Stimulated activated CD8-positive, alpha-beta memory T cell treated with anti-CD3 and anti-CD28 coated beads, Interleukin-12 subunit alpha, Interleukin-12 subunit beta, amount 100 ng/mL, for 24 hours (primary cell): Measurements from ENCODE around the gene TOM1L2.

ENCODE experiments used
- DNase-seq: peaks from one replicate; pipeline ENCODE4 v3.0.0-alpha.2; 2020; ENCODE audit errors: extremely low read depth

Gene TOM1L2

GRCh38 chr17:17899486-17899885 lies 72.7 kb downstream of the TOM1L2 start:
- DNase-seq = no peak

- no peak for DNase-seq
These were observed 73.5 kb downstream of the TOM1L2 start for GRCh38 chr17:17898673-17899072.

- no peak for DNase-seq
These were observed 74.8 kb downstream of the TOM1L2 start for GRCh38 chr17:17897442-17897841.

GRCh38 chr17:17896746-17897145 lies 75.5 kb downstream of the TOM1L2 start:
- no peak for DNase-seq

- DNase-seq = no peak
These were observed 78.2 kb downstream of the TOM1L2 start for GRCh38 chr17:17893801-17894644.

- no peak for DNase-seq
These were observed 79.5 kb downstream of the TOM1L2 start for GRCh38 chr17:17892731-17893130.

- DNase-seq = no peak
These were observed 80.2 kb downstream of the TOM1L2 start for GRCh38 chr17:17892009-17892408.

- DNase-seq = no peak
These were observed 81.1 kb downstream of the TOM1L2 start for GRCh38 chr17:17890773-17891759.

GRCh38 chr17:17889922-17890321 lies 82.3 kb downstream of the TOM1L2 start:
- no peak for DNase-seq

- no peak for DNase-seq
These were observed 83.4 kb downstream of the TOM1L2 start for GRCh38 chr17:17888821-17889220.

- no peak for DNase-seq
These were observed 83.8 kb downstream of the TOM1L2 start for GRCh38 chr17:17888371-17888770.

GRCh38 chr17:17887752-17888304 lies 84.4 kb downstream of the TOM1L2 start:
- DNase-seq = no peak

GRCh38 chr17:17886726-17887125 lies 85.5 kb downstream of the TOM1L2 start:
- DNase-seq = no peak

GRCh38 chr17:17886226-17886625 lies 86.0 kb downstream of the TOM1L2 start:
- DNase-seq = no peak

- no peak for DNase-seq
These were observed 87.5 kb downstream of the TOM1L2 start for GRCh38 chr17:17884391-17885357.

- no peak for DNase-seq
These were observed 88.4 kb downstream of the TOM1L2 start for GRCh38 chr17:17883801-17884200.

GRCh38 chr17:17882082-17882581 lies 90.1 kb downstream of the TOM1L2 start:
- no peak for DNase-seq

GRCh38 chr17:17880577-17881196 lies 91.5 kb downstream of the TOM1L2 start:
- no peak for DNase-seq

GRCh38 chr17:17877529-17878358 lies 94.5 kb downstream of the TOM1L2 start:
- no peak for DNase-seq
